ENCODE results near the gene CEP164.

- TF ChIP-seq CTCF (IDR thresholded peaks at IDR 0.05), result no peak
- no peak for TF ChIP-seq POLR2A (IDR thresholded peaks at IDR 0.05)
Observed at GRCh38 chr11:117458275-117459122, 130.8 kb downstream of the CEP164 start.

Data from lower leg skin (tissue), 3 donors.